ENCODE data around the gene TUBB1. TPM values are rescaled to one million over a fixed set of nuclear protein-coding genes. Genes with fewer than 3 reads are reported as not detected.

TUBB1 gene
- total and polyA plus RNA-seq, 2 of the 13 experiments (the other 11 are each of a cell fraction or from before 2014, with no cell fraction given) = 0.11 to 57.6 TPM

DNA sequence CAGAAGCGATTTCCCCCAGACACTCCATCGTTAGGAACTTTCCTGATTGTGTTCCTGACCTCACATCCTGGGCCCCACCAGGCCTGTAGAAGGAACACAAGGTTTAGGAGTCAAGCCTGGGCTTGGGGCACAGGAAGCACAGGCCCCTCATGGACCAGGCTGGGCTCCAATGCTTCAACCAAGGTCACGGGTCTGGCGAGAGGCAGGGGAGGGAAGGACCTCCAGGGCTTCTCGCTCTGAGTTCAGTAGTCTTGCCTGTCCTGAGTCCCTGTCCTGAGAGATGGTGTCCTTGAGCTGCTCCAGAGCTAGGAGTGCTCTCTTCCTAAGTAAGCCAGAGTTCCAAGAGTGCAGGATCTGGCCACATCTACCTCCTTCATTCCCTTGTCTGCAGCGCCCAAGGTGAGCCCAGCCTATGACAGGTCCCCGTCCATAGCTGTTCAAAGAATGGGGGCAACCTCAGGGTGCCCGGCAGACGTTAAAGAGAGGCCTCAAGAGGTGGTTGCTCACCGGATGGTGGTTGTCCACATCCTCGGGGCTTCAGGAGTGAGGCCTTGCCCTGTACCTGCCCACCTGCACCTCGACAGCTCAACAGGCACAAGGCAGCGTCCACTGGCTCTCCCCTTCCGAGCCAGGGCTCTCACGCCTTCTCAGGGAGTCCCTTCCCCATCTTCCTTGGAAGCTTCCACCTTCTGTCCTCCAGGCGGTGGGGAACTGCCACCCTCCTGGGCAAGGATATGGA is 1.6 kb upstream of the TUBB1 start:
- in situ Hi-C loops (cut with HindIII; ENCODE audit: extremely low pct_ligation_motif_present, low pct_unique_long_range_greater_than_20kb) (no loop called here), intact Hi-C loops (cut with micrococcal nuclease; ENCODE audit: unreplicated experiment) (loop anchor here (5.0 kb wide), 1 partner anchor 35 kb away; the partner anchor contains the start of gene NELFCD)
- no peak for FAIRE-seq
- Histone ChIP-seq H3K27me3 (ENCODE audit: control insufficient read depth in 1 of 2, insufficient read depth in 2 of 2, low read length in 2 of 2) (no peaks in the 10 kb centered on the region), H3K4me1 (ENCODE audit: insufficient read depth, low read length) (peaks cover 67% of the 10 kb centered on the region), H3K9ac (ENCODE audit: insufficient read depth, low read depth, low read length) (no peak overlapping the region), H3K79me2 (ENCODE audit: insufficient read depth, low read length) (peaks cover 14% of the 10 kb centered on the region), H2AFZ (ENCODE audit: low read length) (no peak overlapping the region), H3K9me3 (ENCODE audit: low read length) (no peaks in the 10 kb centered on the region), H3K4me3 (replicated peaks in 1 of 3; ENCODE audit: insufficient read depth in 1 of 3, low read depth in 2 of 3, low read length in 3 of 3) (no peak overlapping the region), H3K4me2 (ENCODE audit: low read depth, low read length) (peak overlapping the region; percentile 66), H3K27ac (ENCODE audit: extremely low read length, insufficient read depth, low read length) (peak overlapping the region; percentile 42), H4K20me1 (ENCODE audit: insufficient read depth, low read length) (no peaks in the 10 kb centered on the region), H3K36me3 (replicated peaks in 1 of 2; ENCODE audit: control insufficient read depth in 1 of 2, insufficient read depth in 2 of 2, low read length in 2 of 2) (peaks cover 0 to 5% of the 10 kb centered on the region in 2 experiments; a peak in 1 of 5 replicates)
- no peak for ATAC-seq
- WGBS (ENCODE audit: low lambda C conversion rate) = 98% methylated on average over 15 of the region's 16 CpGs
- DNase-seq (ENCODE audit: low spot score) = no peak
- CTCF ChIA-PET (ENCODE audit: low intra/inter-chr PET ratio, low total read pairs) = no interaction called here
- POLR2A ChIA-PET = interaction anchor here (1.7 to 7.7 kb wide), 4 partner anchors 11 to 36 kb away, joined by 9 to 61 read pairs (median 13); partner anchors contain the start of genes ATP5F1E and NELFCD
- no TSS peak for BruUV-seq (replicated peaks)
- TF ChIP-seq, protein P1, sequence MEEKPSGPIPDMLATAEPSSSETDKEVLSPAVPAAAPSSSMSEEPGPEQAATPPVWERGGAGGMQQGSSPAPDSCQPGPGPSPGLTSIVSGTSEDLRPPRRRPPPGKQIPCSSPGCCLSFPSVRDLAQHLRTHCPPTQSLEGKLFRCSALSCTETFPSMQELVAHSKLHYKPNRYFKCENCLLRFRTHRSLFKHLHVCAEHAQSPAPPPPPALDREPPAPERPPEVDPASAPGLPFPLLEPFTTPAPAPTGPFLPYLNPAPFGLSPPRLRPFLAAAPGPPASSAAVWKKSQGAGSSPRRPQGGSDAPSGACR (CRISPR knock-in tag; IDR thresholded peaks at IDR 0.05) = no peak
- peak; percentile 78; the same call in 1 of the 2 replicates for TF ChIP-seq EED (CRISPR knock-in tag; IDR thresholded peaks at IDR 0.05)
- TF ChIP-seq NONO (IDR thresholded peaks at IDR 0.05) = no peak
- no peak for TF ChIP-seq NONO (CRISPR knock-in tag; conservative IDR thresholded peaks at IDR 0.05)
- peak; percentile 55 for TF ChIP-seq U2AF1 (optimal IDR thresholded peaks at IDR 0.05; ENCODE audit: low read depth, low read length)
- no peak for TF ChIP-seq ZNF20 (CRISPR knock-in tag; IDR thresholded peaks at IDR 0.05)
- TF ChIP-seq, protein P2, sequence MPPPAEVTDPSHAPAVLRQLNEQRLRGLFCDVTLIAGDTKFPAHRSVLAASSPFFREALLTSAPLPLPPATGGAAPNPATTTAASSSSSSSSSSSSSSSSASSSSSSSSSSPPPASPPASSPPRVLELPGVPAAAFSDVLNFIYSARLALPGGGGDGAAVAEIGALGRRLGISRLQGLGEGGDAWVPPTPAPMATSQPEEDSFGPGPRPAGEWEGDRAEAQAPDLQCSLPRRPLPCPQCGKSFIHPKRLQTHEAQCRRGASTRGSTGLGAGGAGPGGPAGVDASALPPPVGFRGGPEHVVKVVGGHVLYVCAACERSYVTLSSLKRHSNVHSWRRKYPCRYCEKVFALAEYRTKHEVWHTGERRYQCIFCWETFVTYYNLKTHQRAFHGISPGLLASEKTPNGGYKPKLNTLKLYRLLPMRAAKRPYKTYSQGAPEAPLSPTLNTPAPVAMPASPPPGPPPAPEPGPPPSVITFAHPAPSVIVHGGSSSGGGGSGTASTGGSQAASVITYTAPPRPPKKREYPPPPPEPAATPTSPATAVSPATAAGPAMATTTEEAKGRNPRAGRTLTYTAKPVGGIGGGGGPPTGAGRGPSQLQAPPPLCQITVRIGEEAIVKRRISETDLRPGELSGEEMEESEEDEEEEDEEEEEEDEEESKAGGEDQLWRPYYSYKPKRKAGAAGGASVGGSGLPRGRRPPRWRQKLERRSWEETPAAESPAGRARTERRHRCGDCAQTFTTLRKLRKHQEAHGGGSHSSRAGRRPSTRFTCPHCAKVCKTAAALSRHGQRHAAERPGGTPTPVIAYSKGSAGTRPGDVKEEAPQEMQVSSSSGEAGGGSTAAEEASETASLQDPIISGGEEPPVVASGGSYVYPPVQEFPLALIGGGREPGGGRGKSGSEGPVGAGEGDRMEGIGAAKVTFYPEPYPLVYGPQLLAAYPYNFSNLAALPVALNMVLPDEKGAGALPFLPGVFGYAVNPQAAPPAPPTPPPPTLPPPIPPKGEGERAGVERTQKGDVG (CRISPR knock-in tag; IDR thresholded peaks at IDR 0.05; ENCODE audit: borderline replicate concordance) = peak; percentile 33; the same call in 1 of the 2 replicates
- no peak for TF ChIP-seq ZMYM2 (CRISPR knock-in tag; IDR thresholded peaks at IDR 0.05)
- TF ChIP-seq, protein P3, sequence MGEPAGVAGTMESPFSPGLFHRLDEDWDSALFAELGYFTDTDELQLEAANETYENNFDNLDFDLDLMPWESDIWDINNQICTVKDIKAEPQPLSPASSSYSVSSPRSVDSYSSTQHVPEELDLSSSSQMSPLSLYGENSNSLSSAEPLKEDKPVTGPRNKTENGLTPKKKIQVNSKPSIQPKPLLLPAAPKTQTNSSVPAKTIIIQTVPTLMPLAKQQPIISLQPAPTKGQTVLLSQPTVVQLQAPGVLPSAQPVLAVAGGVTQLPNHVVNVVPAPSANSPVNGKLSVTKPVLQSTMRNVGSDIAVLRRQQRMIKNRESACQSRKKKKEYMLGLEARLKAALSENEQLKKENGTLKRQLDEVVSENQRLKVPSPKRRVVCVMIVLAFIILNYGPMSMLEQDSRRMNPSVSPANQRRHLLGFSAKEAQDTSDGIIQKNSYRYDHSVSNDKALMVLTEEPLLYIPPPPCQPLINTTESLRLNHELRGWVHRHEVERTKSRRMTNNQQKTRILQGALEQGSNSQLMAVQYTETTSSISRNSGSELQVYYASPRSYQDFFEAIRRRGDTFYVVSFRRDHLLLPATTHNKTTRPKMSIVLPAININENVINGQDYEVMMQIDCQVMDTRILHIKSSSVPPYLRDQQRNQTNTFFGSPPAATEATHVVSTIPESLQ (CRISPR knock-in tag; conservative IDR thresholded peaks at IDR 0.05) = no peak
- TF ChIP-seq, protein P4, sequence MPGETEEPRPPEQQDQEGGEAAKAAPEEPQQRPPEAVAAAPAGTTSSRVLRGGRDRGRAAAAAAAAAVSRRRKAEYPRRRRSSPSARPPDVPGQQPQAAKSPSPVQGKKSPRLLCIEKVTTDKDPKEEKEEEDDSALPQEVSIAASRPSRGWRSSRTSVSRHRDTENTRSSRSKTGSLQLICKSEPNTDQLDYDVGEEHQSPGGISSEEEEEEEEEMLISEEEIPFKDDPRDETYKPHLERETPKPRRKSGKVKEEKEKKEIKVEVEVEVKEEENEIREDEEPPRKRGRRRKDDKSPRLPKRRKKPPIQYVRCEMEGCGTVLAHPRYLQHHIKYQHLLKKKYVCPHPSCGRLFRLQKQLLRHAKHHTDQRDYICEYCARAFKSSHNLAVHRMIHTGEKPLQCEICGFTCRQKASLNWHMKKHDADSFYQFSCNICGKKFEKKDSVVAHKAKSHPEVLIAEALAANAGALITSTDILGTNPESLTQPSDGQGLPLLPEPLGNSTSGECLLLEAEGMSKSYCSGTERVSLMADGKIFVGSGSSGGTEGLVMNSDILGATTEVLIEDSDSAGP (CRISPR knock-in tag; IDR thresholded peaks at IDR 0.05; ENCODE audit: borderline replicate concordance) = peak; percentile 12
- TF ChIP-seq, protein P5, sequence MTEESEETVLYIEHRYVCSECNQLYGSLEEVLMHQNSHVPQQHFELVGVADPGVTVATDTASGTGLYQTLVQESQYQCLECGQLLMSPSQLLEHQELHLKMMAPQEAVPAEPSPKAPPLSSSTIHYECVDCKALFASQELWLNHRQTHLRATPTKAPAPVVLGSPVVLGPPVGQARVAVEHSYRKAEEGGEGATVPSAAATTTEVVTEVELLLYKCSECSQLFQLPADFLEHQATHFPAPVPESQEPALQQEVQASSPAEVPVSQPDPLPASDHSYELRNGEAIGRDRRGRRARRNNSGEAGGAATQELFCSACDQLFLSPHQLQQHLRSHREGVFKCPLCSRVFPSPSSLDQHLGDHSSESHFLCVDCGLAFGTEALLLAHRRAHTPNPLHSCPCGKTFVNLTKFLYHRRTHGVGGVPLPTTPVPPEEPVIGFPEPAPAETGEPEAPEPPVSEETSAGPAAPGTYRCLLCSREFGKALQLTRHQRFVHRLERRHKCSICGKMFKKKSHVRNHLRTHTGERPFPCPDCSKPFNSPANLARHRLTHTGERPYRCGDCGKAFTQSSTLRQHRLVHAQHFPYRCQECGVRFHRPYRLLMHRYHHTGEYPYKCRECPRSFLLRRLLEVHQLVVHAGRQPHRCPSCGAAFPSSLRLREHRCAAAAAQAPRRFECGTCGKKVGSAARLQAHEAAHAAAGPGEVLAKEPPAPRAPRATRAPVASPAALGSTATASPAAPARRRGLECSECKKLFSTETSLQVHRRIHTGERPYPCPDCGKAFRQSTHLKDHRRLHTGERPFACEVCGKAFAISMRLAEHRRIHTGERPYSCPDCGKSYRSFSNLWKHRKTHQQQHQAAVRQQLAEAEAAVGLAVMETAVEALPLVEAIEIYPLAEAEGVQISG (CRISPR knock-in tag; IDR thresholded peaks at IDR 0.05) = 0 out of 2 replicates have a peak, but pooled peaks have one; percentile 17
